Loucy (cell line): ENCODE data around the gene RBMS3.

Experiments used
- EZH2phosphoT487 ChIP-seq: fragments of 200-600 bp; IDR thresholded peaks from 2 replicates; pipeline ENCODE4 v1.6.1; 2018; ENCODE audit warnings: antibody characterized with exemption, mild to moderate bottlenecking, moderate library complexity, borderline replicate concordance
- TF ChIP-seq, protein P1 (sequence below): fragments of 200-600 bp; sonication (generic); conservative IDR thresholded peaks from 2 replicates; pipeline ENCODE4 v1.5.1; 2014; ENCODE audit warnings: mild to moderate bottlenecking, antibody characterized with exemption, low read length

DNA sequence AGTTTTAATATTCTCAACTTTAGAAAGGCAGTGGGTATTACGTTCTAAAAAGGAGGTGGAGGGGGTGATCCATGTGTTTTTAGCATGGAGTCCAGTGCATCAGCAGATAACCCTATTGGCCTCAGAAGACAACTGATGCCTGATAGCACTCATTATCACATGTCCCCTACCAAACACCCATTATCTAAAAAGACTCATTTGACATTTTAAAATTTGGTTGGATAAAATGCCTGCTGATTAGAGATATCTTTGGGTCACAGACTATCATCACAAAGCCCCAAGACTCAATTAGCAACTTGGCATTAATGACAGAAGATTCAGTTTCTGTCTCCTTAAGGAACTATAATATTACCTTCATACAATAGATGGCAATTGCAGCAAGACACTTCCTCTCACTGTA, 589.3 kb downstream of the RBMS3 start:
- TF ChIP-seq, protein P1, sequence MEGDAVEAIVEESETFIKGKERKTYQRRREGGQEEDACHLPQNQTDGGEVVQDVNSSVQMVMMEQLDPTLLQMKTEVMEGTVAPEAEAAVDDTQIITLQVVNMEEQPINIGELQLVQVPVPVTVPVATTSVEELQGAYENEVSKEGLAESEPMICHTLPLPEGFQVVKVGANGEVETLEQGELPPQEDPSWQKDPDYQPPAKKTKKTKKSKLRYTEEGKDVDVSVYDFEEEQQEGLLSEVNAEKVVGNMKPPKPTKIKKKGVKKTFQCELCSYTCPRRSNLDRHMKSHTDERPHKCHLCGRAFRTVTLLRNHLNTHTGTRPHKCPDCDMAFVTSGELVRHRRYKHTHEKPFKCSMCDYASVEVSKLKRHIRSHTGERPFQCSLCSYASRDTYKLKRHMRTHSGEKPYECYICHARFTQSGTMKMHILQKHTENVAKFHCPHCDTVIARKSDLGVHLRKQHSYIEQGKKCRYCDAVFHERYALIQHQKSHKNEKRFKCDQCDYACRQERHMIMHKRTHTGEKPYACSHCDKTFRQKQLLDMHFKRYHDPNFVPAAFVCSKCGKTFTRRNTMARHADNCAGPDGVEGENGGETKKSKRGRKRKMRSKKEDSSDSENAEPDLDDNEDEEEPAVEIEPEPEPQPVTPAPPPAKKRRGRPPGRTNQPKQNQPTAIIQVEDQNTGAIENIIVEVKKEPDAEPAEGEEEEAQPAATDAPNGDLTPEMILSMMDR, result no peak
- TF ChIP-seq EZH2phosphoT487, result no peak
